ENCODE results near the gene SYPL2.

Gene SYPL2

DNA sequence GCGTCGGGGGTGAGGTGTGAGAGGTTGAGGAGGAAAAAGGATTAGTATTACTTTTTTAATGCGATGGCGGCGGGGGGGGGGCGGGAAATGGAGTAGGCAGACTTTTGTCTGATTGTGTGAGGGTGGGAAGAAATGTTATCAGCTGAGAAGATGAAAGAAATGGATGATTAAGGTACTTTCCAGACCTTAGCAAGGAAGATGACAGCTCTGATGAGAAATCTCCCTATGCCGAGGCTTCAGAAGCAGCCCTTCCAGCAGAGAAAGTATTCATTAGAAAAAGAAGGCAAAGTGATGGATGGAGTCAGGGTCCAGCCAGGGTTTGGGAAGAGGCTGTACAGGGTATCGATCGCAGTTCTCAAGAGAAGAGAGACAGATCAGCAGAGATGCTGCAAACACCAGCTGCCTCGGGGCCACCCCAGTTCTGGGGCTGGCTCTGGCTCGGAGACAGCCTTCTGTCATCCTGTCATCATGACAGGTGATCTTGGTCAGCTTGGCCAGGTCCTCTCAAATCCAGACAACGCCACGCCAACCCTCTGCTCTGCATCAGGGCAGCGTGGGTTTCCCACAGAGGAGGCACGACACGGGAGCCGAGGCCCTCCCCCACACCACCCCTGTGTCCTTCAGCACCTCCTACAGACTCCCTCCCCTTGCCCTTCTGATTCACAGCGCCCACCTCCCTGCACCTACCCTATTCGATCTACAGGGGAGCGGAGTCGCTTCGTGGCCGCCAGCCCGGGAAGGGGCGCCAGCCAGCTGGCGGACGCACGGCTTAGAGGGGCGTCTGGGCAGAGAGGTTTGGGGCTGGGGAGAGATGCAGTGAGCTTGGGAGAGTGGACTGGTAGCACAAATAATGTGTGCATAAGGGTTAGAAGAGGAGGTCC, 16.7 kb downstream of the SYPL2 start:
- Histone ChIP-seq H3K4me1 (ENCODE audit: control insufficient read depth, insufficient read depth, low read length) (peaks cover 15% of the 10 kb centered on the region), H3K9me3 (ENCODE audit: control insufficient read depth, low read length) (no peaks in the 10 kb centered on the region), H3K9ac (ENCODE audit: low read length) (peak overlapping the region; percentile 81), H3K4me3 (ENCODE audit: low read length) (peak overlapping the region; percentile 85), H3K36me3 (ENCODE audit: control insufficient read depth, insufficient read depth, low read length, severe bottlenecking) (peaks cover 55% of the 10 kb centered on the region), H3K27me3 (replicated peaks; ENCODE audit: control insufficient read depth, insufficient read depth, low read length) (no peaks in the 10 kb centered on the region)
- no peak for DNase-seq (ENCODE audit: low read depth)

DNA sequence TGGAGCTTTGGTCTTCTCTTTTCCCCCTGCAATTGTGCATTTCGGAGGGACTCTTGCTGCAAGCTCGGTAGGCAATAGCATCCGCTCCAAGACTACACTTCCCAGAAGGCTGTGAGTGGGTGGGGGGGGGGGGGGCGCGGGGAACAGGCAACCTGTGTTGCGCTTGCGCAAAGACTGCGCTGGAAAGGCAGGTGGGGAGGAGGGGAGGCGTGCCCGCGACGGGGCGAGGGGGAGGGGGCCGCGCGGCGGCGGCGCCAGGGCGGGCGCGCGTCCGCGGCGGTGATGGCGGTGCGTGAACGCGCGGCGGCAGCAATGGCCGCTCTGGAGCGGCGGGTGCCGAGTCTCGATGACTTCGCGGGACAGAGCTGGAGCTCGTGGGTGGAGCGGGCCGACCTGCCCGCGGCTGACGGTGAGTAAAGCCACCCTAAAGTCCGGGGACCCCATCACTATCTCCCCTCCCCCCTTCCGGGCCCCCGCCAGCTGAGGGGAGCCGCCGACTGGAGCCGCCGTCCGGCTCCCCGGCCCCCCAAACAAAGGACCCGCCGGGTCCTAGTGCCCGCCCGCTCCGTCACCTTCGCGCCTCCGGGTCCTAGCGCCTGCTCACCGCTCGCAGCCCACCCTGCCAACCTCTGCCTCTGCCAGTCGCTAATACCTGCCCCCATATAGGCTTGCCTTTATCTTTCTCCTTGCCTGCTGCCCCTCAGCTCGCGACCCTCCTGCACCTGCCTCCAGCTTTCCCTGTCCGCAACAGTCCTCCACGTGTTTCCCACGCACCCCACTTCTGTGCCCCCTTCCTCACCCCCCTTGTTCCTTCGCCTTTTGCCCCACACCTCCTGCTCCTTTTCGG, 17.5 kb downstream of the SYPL2 start, which contains the start of gene ATXN7L2:
ATXN7L2 (plus strand) TSS at position 234 of the 847 bp plus-strand sequence; CDS start at position 283, 49 bp downstream.
- Histone ChIP-seq H3K9me3 (ENCODE audit: control insufficient read depth, low read length) (no peaks in the 10 kb centered on the region), H3K36me3 (ENCODE audit: control insufficient read depth, insufficient read depth, low read length, severe bottlenecking) (peaks cover 55% of the 10 kb centered on the region), H3K4me3 (ENCODE audit: low read length) (peak within 1 kb of the TSS; percentile 85), H3K4me1 (ENCODE audit: control insufficient read depth, insufficient read depth, low read length) (peaks cover 15% of the 10 kb centered on the region), H3K9ac (ENCODE audit: low read length) (peak within 1 kb of the TSS; percentile 87), H3K27me3 (replicated peaks; ENCODE audit: control insufficient read depth, insufficient read depth, low read length) (no peaks in the 10 kb centered on the region)
- peak; percentile 97 for DNase-seq (ENCODE audit: low read depth)

DNA sequence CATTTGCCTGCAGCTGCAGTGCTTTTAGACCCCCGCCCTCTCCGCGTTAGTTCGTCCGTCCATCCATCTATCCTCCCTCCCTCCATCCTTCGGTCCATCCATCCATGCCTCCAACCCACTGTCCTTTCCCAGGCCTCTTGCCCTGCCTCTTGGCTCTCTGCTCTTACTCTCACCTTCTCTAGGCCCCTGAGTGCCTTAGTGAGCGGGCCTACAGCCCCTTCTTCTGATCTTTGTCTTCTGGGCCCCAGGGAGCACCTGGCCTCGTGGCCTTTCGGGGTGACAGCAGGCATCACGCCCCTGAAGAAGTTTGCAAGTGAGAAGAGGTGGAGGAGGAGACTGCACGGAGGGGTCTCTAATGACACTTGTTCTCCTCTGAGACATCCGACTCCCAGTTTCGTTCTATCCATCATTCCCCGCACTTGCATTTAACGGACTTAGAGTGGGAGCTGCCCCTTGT, 18.2 kb downstream of the SYPL2 start:
- peak overlapping the region; percentile 87 for H3K9ac ChIP-seq (ENCODE audit: low read length)
- DNase-seq (ENCODE audit: low read depth): no peak
- H3K4me1 ChIP-seq (ENCODE audit: control insufficient read depth, insufficient read depth, low read length): peaks cover 15% of the 10 kb centered on the region
- H3K9me3 ChIP-seq (ENCODE audit: control insufficient read depth, low read length): no peaks in the 10 kb centered on the region
- H3K27me3 ChIP-seq (replicated peaks; ENCODE audit: control insufficient read depth, insufficient read depth, low read length): no peaks in the 10 kb centered on the region
- peaks cover 55% of the 10 kb centered on the region for H3K36me3 ChIP-seq (ENCODE audit: control insufficient read depth, insufficient read depth, low read length, severe bottlenecking)
- H3K4me3 ChIP-seq (ENCODE audit: low read length): peak overlapping the region; percentile 82

DNA sequence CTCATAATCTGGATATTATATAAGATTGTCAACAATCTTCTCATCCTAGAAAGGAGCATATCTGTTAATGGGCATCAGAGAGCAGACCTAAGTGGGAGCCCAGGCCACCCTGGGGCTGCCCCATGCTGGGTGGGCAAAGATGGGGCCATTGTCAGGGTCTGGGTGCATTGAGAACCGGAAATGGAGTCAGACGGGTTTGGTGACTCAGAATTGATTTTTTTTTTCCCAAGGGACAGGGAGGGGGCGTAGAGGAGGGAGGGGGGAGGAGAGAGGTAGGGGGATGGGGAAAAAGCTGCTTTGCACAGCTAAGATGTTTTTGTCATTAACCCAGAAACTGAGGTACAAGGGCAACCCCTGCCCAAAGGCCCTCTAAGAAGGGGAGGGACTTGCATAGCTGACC, 18.7 kb downstream of the SYPL2 start:
- no peak for DNase-seq (ENCODE audit: low read depth)
- H3K9me3 ChIP-seq (ENCODE audit: control insufficient read depth, low read length): no peaks in the 10 kb centered on the region
- peaks cover 55% of the 10 kb centered on the region for H3K36me3 ChIP-seq (ENCODE audit: control insufficient read depth, insufficient read depth, low read length, severe bottlenecking)
- H3K4me3 ChIP-seq (ENCODE audit: low read length): peak overlapping the region; percentile 82
- H3K27me3 ChIP-seq (replicated peaks; ENCODE audit: control insufficient read depth, insufficient read depth, low read length): no peaks in the 10 kb centered on the region
- peaks cover 15% of the 10 kb centered on the region for H3K4me1 ChIP-seq (ENCODE audit: control insufficient read depth, insufficient read depth, low read length)
- H3K9ac ChIP-seq (ENCODE audit: low read length): peak overlapping the region; percentile 87

DNA sequence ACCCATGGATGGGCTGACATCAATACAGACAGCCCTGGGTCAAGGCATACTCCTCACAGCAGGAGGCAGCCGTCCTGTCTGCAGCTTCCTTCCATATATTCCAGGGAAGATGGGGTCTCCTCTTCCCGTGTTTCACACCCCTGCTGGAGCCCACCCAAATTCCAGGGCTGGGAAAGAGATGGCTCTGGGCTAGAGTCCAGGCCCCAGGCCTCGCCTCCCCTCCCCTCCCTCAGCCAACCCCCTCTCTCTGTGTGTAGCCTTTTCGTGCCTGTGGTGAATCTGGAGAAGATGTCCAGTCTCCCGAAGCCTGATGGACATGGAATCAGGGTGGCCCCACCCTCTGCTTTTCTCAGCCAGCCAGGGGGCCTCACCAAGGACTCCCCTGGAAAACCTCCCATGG, 20.9 kb downstream of the SYPL2 start:
- no peak for DNase-seq (ENCODE audit: low read depth)
- no peak overlapping the region for H3K4me3 ChIP-seq (ENCODE audit: low read length)
- H3K4me1 ChIP-seq (ENCODE audit: control insufficient read depth, insufficient read depth, low read length): peaks cover 15% of the 10 kb centered on the region
- H3K27me3 ChIP-seq (replicated peaks; ENCODE audit: control insufficient read depth, insufficient read depth, low read length): no peaks in the 10 kb centered on the region
- no peak overlapping the region for H3K9ac ChIP-seq (ENCODE audit: low read length)
- H3K9me3 ChIP-seq (ENCODE audit: control insufficient read depth, low read length): no peaks in the 10 kb centered on the region
- peaks cover 59% of the 10 kb centered on the region for H3K36me3 ChIP-seq (ENCODE audit: control insufficient read depth, insufficient read depth, low read length, severe bottlenecking)

DNA sequence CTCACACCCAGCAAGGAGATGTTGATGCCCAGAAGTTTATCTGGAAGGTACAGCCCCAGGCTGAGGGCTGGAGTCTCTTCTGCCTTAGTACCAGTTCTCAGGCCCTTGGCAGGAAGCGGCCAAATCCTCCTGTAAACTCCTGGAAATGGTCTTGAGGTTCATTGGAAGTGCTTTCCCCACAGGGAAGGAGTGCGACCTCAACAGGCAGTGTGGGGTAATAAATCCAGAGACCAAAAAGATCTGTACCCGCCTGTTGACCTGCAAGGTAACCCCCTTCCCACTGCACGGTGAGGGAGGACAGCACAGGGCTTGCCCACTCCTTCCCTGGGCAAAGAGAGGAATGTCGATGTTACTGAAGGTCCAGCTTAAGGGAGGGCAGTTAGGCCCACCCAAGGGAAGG, 21.9 kb downstream of the SYPL2 start:
- DNase-seq (ENCODE audit: low read depth): no peak
- Histone ChIP-seq H3K27me3 (replicated peaks; ENCODE audit: control insufficient read depth, insufficient read depth, low read length) (no peaks in the 10 kb centered on the region), H3K9me3 (ENCODE audit: control insufficient read depth, low read length) (no peaks in the 10 kb centered on the region), H3K4me3 (ENCODE audit: low read length) (no peak overlapping the region), H3K9ac (ENCODE audit: low read length) (no peak overlapping the region), H3K4me1 (ENCODE audit: control insufficient read depth, insufficient read depth, low read length) (peaks cover 16% of the 10 kb centered on the region), H3K36me3 (ENCODE audit: control insufficient read depth, insufficient read depth, low read length, severe bottlenecking) (peaks cover 60% of the 10 kb centered on the region)

DNA sequence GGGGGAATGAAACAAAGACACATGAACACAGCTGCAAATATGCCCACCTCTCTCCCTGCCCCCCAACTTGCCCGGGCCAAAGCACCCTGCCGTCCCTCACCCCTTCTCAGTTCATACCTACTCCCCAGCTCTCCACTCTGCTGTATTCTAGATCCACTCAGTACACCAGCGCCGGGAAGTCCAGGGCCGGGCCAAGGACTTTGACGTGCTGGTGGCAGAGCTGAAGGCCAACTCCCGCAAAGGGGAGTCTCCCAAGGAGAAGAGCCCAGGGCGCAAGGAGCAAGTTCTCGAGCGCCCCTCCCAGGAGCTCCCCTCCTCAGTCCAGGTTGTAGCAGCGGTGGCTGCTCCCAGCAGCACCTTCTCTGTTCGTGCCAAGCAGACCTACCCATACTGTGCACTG, 22.4 kb downstream of the SYPL2 start:
- no peak overlapping the region for H3K9ac ChIP-seq (ENCODE audit: low read length)
- no peaks in the 10 kb centered on the region for H3K9me3 ChIP-seq (ENCODE audit: control insufficient read depth, low read length)
- H3K4me3 ChIP-seq (ENCODE audit: low read length): no peak overlapping the region
- DNase-seq (ENCODE audit: low read depth): no peak
- peaks cover 18% of the 10 kb centered on the region for H3K4me1 ChIP-seq (ENCODE audit: control insufficient read depth, insufficient read depth, low read length)
- no peaks in the 10 kb centered on the region for H3K27me3 ChIP-seq (replicated peaks; ENCODE audit: control insufficient read depth, insufficient read depth, low read length)
- peaks cover 60% of the 10 kb centered on the region for H3K36me3 ChIP-seq (ENCODE audit: control insufficient read depth, insufficient read depth, low read length, severe bottlenecking)

DNA sequence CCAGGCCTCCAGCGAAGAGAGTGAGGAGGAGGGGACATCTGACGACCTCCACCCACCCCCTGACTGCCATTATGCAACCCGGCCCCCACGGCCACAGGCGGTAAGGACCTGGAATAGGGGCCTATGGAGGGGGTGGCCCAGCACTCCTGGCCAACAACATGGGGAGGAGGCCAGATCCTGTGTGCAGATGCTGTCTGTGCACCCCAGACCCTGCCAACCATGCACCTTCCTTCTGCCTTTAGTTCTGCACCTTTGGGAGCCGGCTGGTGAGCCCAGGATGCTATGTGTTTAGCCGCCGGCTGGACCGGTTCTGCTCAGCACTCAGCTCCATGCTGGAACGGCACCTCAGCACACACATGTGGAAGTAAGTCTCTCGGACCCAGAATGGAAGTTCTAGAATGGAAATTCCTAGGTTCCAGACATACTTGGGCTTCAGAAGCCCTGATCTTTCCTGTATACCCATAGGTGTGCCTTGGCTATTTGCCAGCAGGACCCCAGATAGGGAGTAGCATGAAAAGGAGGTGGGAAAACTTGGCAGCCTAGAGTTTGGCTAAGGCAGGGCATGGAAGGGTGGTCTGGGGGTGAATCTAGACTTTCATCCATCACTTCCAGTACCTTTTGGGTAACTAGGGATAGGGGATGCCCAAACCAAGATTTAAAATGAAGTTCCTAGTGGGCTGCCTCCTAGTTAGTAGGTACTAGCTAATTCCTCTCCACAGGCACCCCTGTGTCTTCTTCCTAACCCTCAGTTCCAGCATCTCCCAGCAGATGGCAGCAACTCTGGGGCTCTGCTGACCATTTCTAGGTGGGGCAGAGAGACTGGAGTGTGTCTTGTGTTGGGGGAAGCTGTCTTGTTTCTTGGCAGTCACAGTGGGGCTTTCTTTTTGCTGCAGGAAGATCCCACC, 23.9 kb downstream of the SYPL2 start:
- Histone ChIP-seq H3K4me3 (ENCODE audit: low read length) (no peak overlapping the region), H3K9me3 (ENCODE audit: control insufficient read depth, low read length) (no peaks in the 10 kb centered on the region), H3K4me1 (ENCODE audit: control insufficient read depth, insufficient read depth, low read length) (peaks cover 20% of the 10 kb centered on the region), H3K27me3 (replicated peaks; ENCODE audit: control insufficient read depth, insufficient read depth, low read length) (no peaks in the 10 kb centered on the region), H3K9ac (ENCODE audit: low read length) (no peak overlapping the region), H3K36me3 (ENCODE audit: control insufficient read depth, insufficient read depth, low read length, severe bottlenecking) (peaks cover 60% of the 10 kb centered on the region)
- peak; percentile 85 for DNase-seq (ENCODE audit: low read depth)

DNA sequence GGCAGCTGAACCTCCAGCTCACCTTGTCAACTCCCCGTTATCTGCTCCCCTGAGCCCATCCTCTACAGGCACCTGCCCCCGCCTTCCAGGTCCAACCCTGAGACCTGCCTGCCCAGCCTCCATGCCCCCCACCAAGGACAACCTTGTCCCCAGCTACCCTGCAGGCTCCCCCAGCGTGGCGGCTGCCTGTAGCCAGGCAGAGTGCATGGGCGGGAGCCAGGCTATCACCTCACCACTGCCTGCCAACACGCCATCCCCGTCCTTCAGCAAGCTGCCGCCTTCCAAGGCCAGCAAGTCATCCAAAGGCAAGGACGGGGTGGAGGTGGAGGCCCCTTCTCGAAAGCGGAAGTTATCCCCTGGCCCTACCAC, 24.6 kb downstream of the SYPL2 start:
- H3K4me1 ChIP-seq (ENCODE audit: control insufficient read depth, insufficient read depth, low read length): peaks cover 20% of the 10 kb centered on the region
- no peaks in the 10 kb centered on the region for H3K27me3 ChIP-seq (replicated peaks; ENCODE audit: control insufficient read depth, insufficient read depth, low read length)
- no peaks in the 10 kb centered on the region for H3K9me3 ChIP-seq (ENCODE audit: control insufficient read depth, low read length)
- no peak overlapping the region for H3K4me3 ChIP-seq (ENCODE audit: low read length)
- no peak for DNase-seq (ENCODE audit: low read depth)
- peaks cover 64% of the 10 kb centered on the region for H3K36me3 ChIP-seq (ENCODE audit: control insufficient read depth, insufficient read depth, low read length, severe bottlenecking)
- no peak overlapping the region for H3K9ac ChIP-seq (ENCODE audit: low read length)

DNA sequence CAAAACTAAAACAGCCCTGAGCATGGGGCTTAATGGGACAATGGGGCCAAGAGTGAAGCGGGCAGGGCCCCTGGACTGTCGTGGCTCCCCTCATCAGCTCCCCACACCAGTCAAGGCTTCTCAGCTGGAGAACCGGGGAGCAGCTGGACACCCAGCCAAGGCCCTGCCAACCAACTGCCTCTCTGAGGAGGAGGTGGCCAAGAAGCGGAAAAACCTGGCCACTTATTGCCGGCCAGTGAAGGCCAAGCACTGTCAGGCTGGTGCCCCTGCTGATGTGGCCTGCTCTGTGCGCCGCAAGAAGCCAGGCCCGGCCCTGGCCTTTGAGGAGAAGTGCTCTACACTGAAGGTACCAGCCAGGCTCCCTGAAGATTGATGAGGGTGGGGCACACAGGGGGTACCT, 25.0 kb downstream of the SYPL2 start:
- Histone ChIP-seq H3K27me3 (replicated peaks; ENCODE audit: control insufficient read depth, insufficient read depth, low read length) (no peaks in the 10 kb centered on the region), H3K9ac (ENCODE audit: low read length) (no peak overlapping the region), H3K4me1 (ENCODE audit: control insufficient read depth, insufficient read depth, low read length) (peaks cover 20% of the 10 kb centered on the region), H3K36me3 (ENCODE audit: control insufficient read depth, insufficient read depth, low read length, severe bottlenecking) (peaks cover 64% of the 10 kb centered on the region), H3K4me3 (ENCODE audit: low read length) (no peak overlapping the region), H3K9me3 (ENCODE audit: control insufficient read depth, low read length) (no peaks in the 10 kb centered on the region)
- DNase-seq (ENCODE audit: low read depth): no peak

Data from adipocyte (in vitro differentiated cells).